Aorta (tissue), 5 donors: Measurements from ENCODE around the gene UNC13D. TPM values are rescaled to one million over a fixed set of nuclear protein-coding genes. Genes with fewer than 3 reads are reported as not detected.

Experiments used
- ATAC-seq: fragments of 200-7000 bp; cut with Tn5 transposase; one replicate; pipeline ENCODE4 v1.9.1; 2022; ENCODE audit warnings: moderate library complexity; ENCODE audit not compliant: low FRiP score
- DNase-seq, 2 donors: peaks; one replicate each; pipeline ENCODE4 v3.0.0-alpha.2; 2020
- H3K27ac ChIP-seq, 2 donors: one replicate each; pipeline ENCODE4 v1.5.1; 2013; ENCODE audit warnings: low read length in 2 of 2, mild to moderate bottlenecking in 2 of 2, moderate library complexity in 2 of 2, control low read depth in 1 of 2, inconsistent platforms in 1 of 2, low read depth in 1 of 2
- H3K27me3 ChIP-seq, 2 donors: one replicate each; pipeline ENCODE4 v1.6.1; 2013; ENCODE audit warnings: control low read depth in 1 of 2, low read length in 1 of 2, mild to moderate bottlenecking in 1 of 2, moderate library complexity in 1 of 2; ENCODE audit not compliant: insufficient read depth in 2 of 2, control insufficient read depth in 1 of 2
- H3K36me3 ChIP-seq, 2 donors: one replicate each; pipeline ENCODE4 v1.6.1; 2013; ENCODE audit warnings: control low read depth in 1 of 2, low read length in 1 of 2, mild to moderate bottlenecking in 1 of 2; ENCODE audit not compliant: insufficient read depth in 2 of 2, control insufficient read depth in 1 of 2
- H3K4me1 ChIP-seq, 2 donors: one replicate each; pipeline ENCODE4 v1.6.1; 2013; ENCODE audit warnings: low read length in 2 of 2, control low read depth in 1 of 2, mild to moderate bottlenecking in 1 of 2, moderate library complexity in 1 of 2; ENCODE audit not compliant: insufficient read depth in 2 of 2, control insufficient read depth in 1 of 2
- H3K4me3 ChIP-seq, 2 donors: one replicate each; pipeline ENCODE4 v1.5.1; 2013; ENCODE audit warnings: low read length in 2 of 2, control low read depth in 1 of 2, mild to moderate bottlenecking in 1 of 2
- H3K9me3 ChIP-seq: one replicate; pipeline ENCODE4 v1.6.1; 2013; ENCODE audit warnings: mild to moderate bottlenecking, low read length; ENCODE audit not compliant: control insufficient read depth
- WGBS, 2 donors: extraction: QIAGEN DNeasy Blood & Tissue Kit; methylation state at CpG; one replicate each; pipeline ENCODE4 v1.1.7; 2013; 5-methylcytosine and 5-hydroxymethylcytosine counted together
- intact Hi-C, 2 donors: fragments of 100-400 bp; cut with DNase I; formaldehyde crosslinking; loops; one replicate each; pipeline versions ENCODE4 v1.14.2 to v1.15.0; 2022
- long read RNA-seq, 2 donors: library from polyadenylated mRNA; unstranded; transcript quantifications; one replicate each; pipeline ENCODE4 v2.0.0, GENCODE V29; 2020 to 2021
- polyA plus RNA-seq, 2 donors: library from polyadenylated mRNA; stranded (reverse); fragments of 200-250 nt; gene quantifications; one replicate each; pipeline ENCODE4 v1.2.3, GENCODE V29; 2013
- total RNA-seq, 2 donors: library from RNA; stranded (reverse); fragmentation: NEBNext Ultra II Directional; extraction: Animal tissue kit (Norgen Biotek cat#: 25700); gene quantifications; one replicate each; pipeline ENCODE4 v1.2.1, GENCODE V29; 2021
- donor health status: healthy with polysubstance abuse.
- donor health status: Bipolar disorder and iron deficiency.
- donor health status: DM: no; HTN: no; CAD: no.
- donor health status: DM: no; HTN: no; CAD: no.
- donor health status: DM: yes; HTN: yes; CAD: no.

The UNC13D gene
- total RNA-seq (10 to 100 TPM; 17.7 to 20.0 TPM), polyA plus RNA-seq (10 to 100 TPM in 1 of 2 donors, 1 to 10 TPM in 1; 3.8 to 23.1 TPM)
- long read RNA-seq, donor 1, full-length matches to known transcripts: 4 of 29 reads
- long read RNA-seq, donor 1, partial matches to known transcripts: 15 of 29 reads
- long read RNA-seq, donor 1, other reads (novel, unspliced or antisense): 10 of 29 reads
- long read RNA-seq, donor 2, full-length matches to known transcripts: 1 of 12 reads
- long read RNA-seq, donor 2, partial matches to known transcripts: 5 of 12 reads
- long read RNA-seq, donor 2, other reads (novel, unspliced or antisense): 6 of 12 reads

GRCh38 chr17:75843577-75844529 lies at the start of gene UNC13D:
UNC13D (minus strand) TSS chr17:75844404; CDS start chr17:75844337, 67 bp downstream.
- intact Hi-C loops: loop anchor here in 1 of 2 donors (10.0 kb wide), 1 partner anchor 49 kb away; no protein-coding TSS in a partner anchor
- ATAC-seq (peak; percentile 6), DNase-seq (no peak)
- Histone ChIP-seq H3K36me3 (peaks cover 0 to 16% of the 10 kb centered on the region in 2 donors), H3K4me1 (no peaks in the 10 kb centered on the region), H3K27me3 (no peaks in the 10 kb centered on the region), H3K4me3 (no peak within 1 kb of the TSS), H3K9me3 (no peaks in the 10 kb centered on the region), H3K27ac (peak within 1 kb of the TSS; percentile 10 to 49)
- 76% methylated on average over 31 to 35 of the region's 35 CpGs for WGBS, 2 donors

GRCh38 chr17:75893305-75894048 lies 49.3 kb upstream of the UNC13D start:
- ATAC-seq (no peak), DNase-seq (no peak)
- no peaks in the 10 kb centered on the region for H3K27me3 ChIP-seq
- no peaks in the 10 kb centered on the region for H3K9me3 ChIP-seq
- H3K4me1 ChIP-seq: no peaks in the 10 kb centered on the region
- no peak overlapping the region for H3K4me3 ChIP-seq
- no peak overlapping the region for H3K27ac ChIP-seq
- peaks cover 0 to 1% of the 10 kb centered on the region in 2 donors for H3K36me3 ChIP-seq
- intact Hi-C loops: loop anchor here in 1 of 2 donors (5.0 kb wide), 1 partner anchor 46 kb away; no protein-coding TSS in a partner anchor
- 87 to 91% methylated on average over 18 of the region's 18 CpGs for whole genome bisulfite sequencing, 2 donors

GRCh38 chr17:75892556-75893224 lies 48.5 kb upstream of the UNC13D start:
- H3K36me3 ChIP-seq: peaks cover 0 to 1% of the 10 kb centered on the region in 2 donors
- H3K27me3 ChIP-seq: no peaks in the 10 kb centered on the region
- intact Hi-C loops: loop anchor here in 1 of 2 donors (5.0 kb wide), 1 partner anchor 45 kb away; no protein-coding TSS in a partner anchor
- H3K4me3 ChIP-seq: no peak overlapping the region
- ATAC-seq (no peak), DNase-seq (peak in 1 of 2 donors; percentile 40)
- no peaks in the 10 kb centered on the region for H3K4me1 ChIP-seq
- 80% methylated on average over 15 to 16 of the region's 16 CpGs for WGBS, 2 donors
- H3K9me3 ChIP-seq: no peaks in the 10 kb centered on the region
- H3K27ac ChIP-seq: no peak overlapping the region

GRCh38 chr17:75891605-75892555 lies 47.7 kb upstream of the UNC13D start:
- DNase-seq (peak in 1 of 2 donors; percentile 46), ATAC-seq (no peak)
- WGBS, 2 donors: 78 to 80% methylated on average over 32 of the region's 32 CpGs
- Histone ChIP-seq H3K27me3 (no peaks in the 10 kb centered on the region), H3K4me3 (no peak overlapping the region), H3K27ac (no peak overlapping the region), H3K36me3 (peaks cover 0 to 1% of the 10 kb centered on the region in 2 donors), H3K9me3 (no peaks in the 10 kb centered on the region), H3K4me1 (no peaks in the 10 kb centered on the region)
- intact Hi-C loops: loop anchor here in 1 of 2 donors (5.0 kb wide), 1 partner anchor 45 kb away; no protein-coding TSS in a partner anchor

- peaks cover 0 to 1% of the 10 kb centered on the region in 2 donors for H3K36me3 ChIP-seq
- H3K27me3 ChIP-seq: no peaks in the 10 kb centered on the region
- WGBS, 2 donors: 92% methylated on average over 31 of the region's 31 CpGs
- no peak overlapping the region for H3K27ac ChIP-seq
- no peaks in the 10 kb centered on the region for H3K4me1 ChIP-seq
- intact Hi-C loops: loop anchor here in 1 of 2 donors (5.0 kb wide), 1 partner anchor 44 kb away; no protein-coding TSS in a partner anchor
- ATAC-seq: no peak
- H3K4me3 ChIP-seq: no peak overlapping the region
- H3K9me3 ChIP-seq: no peaks in the 10 kb centered on the region
- DNase-seq: peak in 1 of 2 donors; percentile 49
Observed at GRCh38 chr17:75891022-75891604, 46.9 kb upstream of the UNC13D start.

GRCh38 chr17:75889454-75889853 lies 45.2 kb upstream of the UNC13D start:
- no peaks in the 10 kb centered on the region for H3K4me1 ChIP-seq
- H3K36me3 ChIP-seq: peaks cover 0 to 1% of the 10 kb centered on the region in 2 donors
- no peaks in the 10 kb centered on the region for H3K9me3 ChIP-seq
- DNase-seq: no peak
- ATAC-seq: no peak
- H3K4me3 ChIP-seq: no peak overlapping the region
- 75 to 76% methylated on average over 6 of the region's 6 CpGs for WGBS, 2 donors
- no peaks in the 10 kb centered on the region for H3K27me3 ChIP-seq
- intact Hi-C loops: no loop called here
- H3K27ac ChIP-seq: no peak overlapping the region

GRCh38 chr17:75888484-75888883 lies 44.3 kb upstream of the UNC13D start:
- 84 to 85% methylated on average over 6 of the region's 6 CpGs for WGBS, 2 donors
- no peaks in the 10 kb centered on the region for H3K9me3 ChIP-seq
- no peak for ATAC-seq
- no peak overlapping the region for H3K4me3 ChIP-seq
- H3K4me1 ChIP-seq: no peaks in the 10 kb centered on the region
- peak in 1 of 2 donors; percentile 45 for DNase-seq
- H3K36me3 ChIP-seq: peaks cover 0 to 1% of the 10 kb centered on the region in 2 donors
- intact Hi-C loops: no loop called here
- no peak overlapping the region for H3K27ac ChIP-seq
- no peaks in the 10 kb centered on the region for H3K27me3 ChIP-seq
